NCI-H460 (cell line): ENCODE data around the gene HAGH. TPM values are rescaled to one million over a fixed set of nuclear protein-coding genes. Genes with fewer than 3 reads are reported as not detected.

Experiments
- DNase-seq: peaks from one replicate; pipeline ENCODE4 v3.0.0-alpha.2; 2016; ENCODE audit warnings: low read depth; ENCODE audit errors: extremely low read depth
- total RNA-seq: library from RNA; depleted of rRNA; stranded (reverse); fragments of >200 nt; shearing (Covaris generic); gene quantifications from 2 replicates; pipeline ENCODE4 v1.2.3, GENCODE V29; 2014

The HAGH gene
- total RNA-seq, 1 experiment from 2014 or later, result 73.9 TPM

GRCh38 chr16:1832838-1833454, 6.3 kb upstream of the HAGH start:
- DNase-seq, result no peak

- no peak for DNase-seq
These were observed 4.8 kb upstream of the HAGH start for GRCh38 chr16:1831186-1832075.

GRCh38 chr16:1830213-1830612, 3.6 kb upstream of the HAGH start:
- DNase-seq, result no peak

GRCh38 chr16:1828645-1829410, 2.2 kb upstream of the HAGH start:
- DNase-seq, result no peak

- DNase-seq, result peak; percentile 40
These were observed 548 bp downstream of the HAGH start for GRCh38 chr16:1825864-1826690.

GRCh38 chr16:1825381-1825863, 1.2 kb downstream of the HAGH start:
- DNase-seq, result no peak

GRCh38 chr16:1823821-1824220, 2.8 kb downstream of the HAGH start:
- peak; percentile 58 for DNase-seq

GRCh38 chr16:1822801-1823200, 3.8 kb downstream of the HAGH start:
- DNase-seq, result no peak

- DNase-seq, result no peak
These were observed 4.6 kb downstream of the HAGH start for GRCh38 chr16:1821861-1822611.

- no peak for DNase-seq
These were observed 5.7 kb downstream of the HAGH start for GRCh38 chr16:1820946-1821290.

GRCh38 chr16:1820096-1820945, 6.3 kb downstream of the HAGH start:
- no peak for DNase-seq

GRCh38 chr16:1819611-1820010, 7.0 kb downstream of the HAGH start:
- DNase-seq, result no peak

GRCh38 chr16:1818873-1819525, 7.6 kb downstream of the HAGH start:
- no peak for DNase-seq

GRCh38 chr16:1818204-1818872, 8.3 kb downstream of the HAGH start:
- no peak for DNase-seq

GRCh38 chr16:1817716-1818115, 8.9 kb downstream of the HAGH start:
- DNase-seq, result no peak

- no peak for DNase-seq
These were observed 9.4 kb downstream of the HAGH start for GRCh38 chr16:1817276-1817589.

- no peak for DNase-seq
These were observed 10.0 kb downstream of the HAGH start for GRCh38 chr16:1816396-1817275.
